ENCODE data around the gene CYS1.

Gene CYS1

GRCh38 chr2:10091182-10091888 lies 11.1 kb upstream of the CYS1 start:
- no peak for DNase-seq

- no peak for DNase-seq
Measured at GRCh38 chr2:10089565-10090190, 9.5 kb upstream of the CYS1 start.

DNA sequence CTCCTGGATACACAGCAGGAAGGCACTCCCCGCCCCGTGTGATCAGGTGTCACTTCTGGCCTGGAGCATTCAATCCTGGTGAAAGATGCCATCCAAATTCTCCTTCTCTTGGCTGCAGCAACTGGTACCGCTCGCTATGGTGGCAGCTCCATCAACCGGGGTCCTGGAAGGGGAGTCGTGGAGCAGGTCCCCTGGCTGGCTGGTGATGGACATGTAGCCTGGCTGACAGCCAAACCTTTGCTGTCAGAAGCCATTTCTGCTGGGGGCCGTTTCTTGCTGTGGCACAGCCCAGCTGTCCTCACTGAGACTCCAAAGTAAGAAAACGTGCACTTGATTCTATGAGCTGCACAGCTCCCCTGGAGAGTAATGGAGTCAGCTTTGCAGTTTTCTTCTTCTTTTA lies 7.1 kb upstream of the CYS1 start:
- DNase-seq: peak in 1 of 2 experiments; percentile 19

DNA sequence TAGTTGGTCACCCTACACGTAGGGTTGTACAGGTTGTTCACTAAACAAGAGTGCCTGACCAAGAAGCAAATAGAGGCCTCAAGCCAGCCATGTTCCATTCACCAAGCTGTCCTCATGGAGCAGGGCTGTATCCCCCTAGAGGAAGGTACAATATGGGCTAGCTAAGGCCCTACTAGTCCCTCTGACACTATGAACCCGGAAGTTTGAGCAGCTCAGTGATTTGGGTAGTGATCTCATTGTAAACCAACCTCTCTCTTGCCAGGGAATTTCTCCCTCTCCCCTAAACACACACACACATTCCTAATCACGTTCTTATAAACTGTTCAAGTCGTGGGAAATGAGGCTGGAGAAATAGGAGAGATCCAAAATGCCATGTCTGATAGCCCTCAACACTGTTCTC lies 6.7 kb upstream of the CYS1 start:
- DNase-seq: no peak

DNA sequence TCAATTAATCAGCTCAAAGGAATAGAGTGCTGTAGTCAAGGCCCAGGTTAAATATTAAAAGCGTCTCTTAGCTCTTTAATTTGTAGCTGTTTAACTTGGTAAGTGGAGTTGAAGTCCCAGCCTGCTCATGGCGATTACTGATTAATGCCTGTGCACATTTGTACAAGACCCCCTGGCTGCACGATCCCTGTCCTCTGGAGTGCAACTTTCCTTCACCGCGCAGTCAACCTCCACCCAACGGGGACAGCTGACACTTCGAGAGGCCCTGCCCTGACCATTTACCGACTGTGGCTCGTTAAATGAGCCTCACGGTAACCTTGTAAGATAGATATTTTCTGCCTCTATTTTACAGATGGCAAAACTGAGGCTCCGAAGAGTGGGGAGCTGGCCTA lies 5.5 kb upstream of the CYS1 start:
- no peak for DNase-seq

GRCh38 chr2:10085043-10085667 lies 4.9 kb upstream of the CYS1 start:
- DNase-seq: no peak

GRCh38 chr2:10084223-10084865 lies 4.1 kb upstream of the CYS1 start:
- DNase-seq: no peak

- peak in 1 of 2 experiments; percentile 32 for DNase-seq
Measured at GRCh38 chr2:10083692-10084211, 3.5 kb upstream of the CYS1 start.

GRCh38 chr2:10083046-10083445 lies 2.8 kb upstream of the CYS1 start:
- DNase-seq: no peak

DNA sequence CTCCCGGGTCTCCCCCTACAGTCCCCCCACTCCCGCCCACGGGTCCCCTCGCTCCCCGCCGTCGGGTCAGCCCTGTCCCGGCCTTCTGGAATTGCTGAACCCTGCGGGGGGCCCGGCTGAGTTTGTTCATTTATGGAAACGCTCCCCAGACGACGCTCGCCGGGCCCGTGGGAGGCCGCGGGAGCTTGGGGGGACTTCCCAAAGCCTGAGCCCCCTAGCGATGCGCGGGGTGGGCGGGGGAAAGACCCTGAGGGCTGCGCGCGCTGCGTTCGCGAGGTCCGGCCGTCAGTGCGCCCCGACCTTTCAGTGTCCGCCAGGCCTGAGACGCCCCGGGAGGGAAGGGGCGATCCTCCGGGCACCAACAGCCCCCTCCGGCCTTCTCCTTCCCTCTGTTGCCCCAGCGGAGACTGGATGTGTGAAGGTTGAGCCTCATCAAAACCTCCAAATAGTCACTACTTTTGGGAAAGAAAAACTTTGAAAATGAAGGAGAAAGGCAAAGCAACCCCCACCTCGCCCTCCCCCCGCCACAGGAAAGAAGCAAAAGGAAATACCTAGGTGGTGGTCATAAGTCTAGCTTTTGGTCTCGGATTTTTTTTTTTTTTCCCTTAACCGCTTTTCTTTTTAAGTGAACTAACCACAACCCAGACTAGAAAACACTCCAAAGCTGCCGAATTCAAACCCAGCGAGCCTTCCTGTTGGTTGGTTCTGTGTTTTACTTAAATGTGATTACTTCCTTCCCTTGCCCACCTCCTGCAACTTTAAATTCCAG lies 509 bp upstream of the CYS1 start:
- DNase-seq: no peak

- DNase-seq: no peak
Measured at GRCh38 chr2:10079266-10079869, 843 bp downstream of the CYS1 start.

- no peak for DNase-seq
Measured at GRCh38 chr2:10078704-10079265, 1.4 kb downstream of the CYS1 start.

GRCh38 chr2:10078001-10078400 lies 2.2 kb downstream of the CYS1 start:
- DNase-seq: no peak

DNA sequence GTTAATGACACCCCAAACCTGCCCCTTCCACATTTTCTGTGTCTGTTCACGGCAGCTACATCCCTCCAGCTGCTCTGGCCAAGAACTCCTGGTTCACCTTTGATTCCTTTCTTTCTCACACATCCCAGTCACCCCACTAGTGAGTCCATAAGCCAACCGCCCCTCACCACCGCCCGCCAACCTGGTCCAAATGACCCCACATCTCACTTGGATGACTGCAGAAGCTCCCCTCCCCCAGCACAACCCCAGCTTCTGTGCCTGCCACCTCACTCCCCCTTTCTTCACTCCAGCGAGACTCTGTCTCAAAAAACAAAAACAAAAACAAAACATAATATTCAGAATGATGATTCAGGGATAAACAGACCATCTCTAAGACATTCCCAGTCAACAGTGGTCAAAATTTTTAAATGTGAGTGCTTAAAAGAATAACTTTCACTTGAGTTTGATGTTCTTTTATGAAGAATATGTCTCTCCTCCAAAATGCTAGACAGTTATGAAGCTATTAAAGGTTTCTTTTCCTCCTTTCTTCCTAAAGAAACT lies 3.2 kb downstream of the CYS1 start:
- no peak for DNase-seq

GRCh38 chr2:10076511-10076910 lies 3.7 kb downstream of the CYS1 start:
- no peak for DNase-seq

- DNase-seq: no peak
Measured at GRCh38 chr2:10075571-10076209, 4.5 kb downstream of the CYS1 start.

GRCh38 chr2:10075101-10075500 lies 5.1 kb downstream of the CYS1 start:
- DNase-seq: no peak

DNA sequence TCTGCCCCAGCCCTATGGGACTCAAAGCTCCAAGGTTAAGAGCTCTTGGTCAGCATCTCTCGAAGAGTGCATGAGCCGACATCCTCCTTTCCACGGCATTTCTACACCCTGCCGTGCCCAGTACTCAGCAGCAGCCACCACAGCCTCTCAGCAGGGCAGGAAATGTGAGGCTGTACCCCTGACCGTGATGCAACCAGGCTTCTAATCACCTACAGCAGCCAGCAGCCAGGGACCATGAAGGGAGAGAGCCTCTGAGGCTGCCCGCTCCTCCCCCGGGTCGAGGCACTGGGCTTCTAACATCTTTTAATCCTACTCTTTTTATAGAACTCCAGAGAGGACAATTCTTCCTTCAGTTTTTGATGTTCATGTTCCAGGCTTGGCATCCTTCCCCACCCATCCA lies 6.5 kb downstream of the CYS1 start:
- no peak for DNase-seq

DNA sequence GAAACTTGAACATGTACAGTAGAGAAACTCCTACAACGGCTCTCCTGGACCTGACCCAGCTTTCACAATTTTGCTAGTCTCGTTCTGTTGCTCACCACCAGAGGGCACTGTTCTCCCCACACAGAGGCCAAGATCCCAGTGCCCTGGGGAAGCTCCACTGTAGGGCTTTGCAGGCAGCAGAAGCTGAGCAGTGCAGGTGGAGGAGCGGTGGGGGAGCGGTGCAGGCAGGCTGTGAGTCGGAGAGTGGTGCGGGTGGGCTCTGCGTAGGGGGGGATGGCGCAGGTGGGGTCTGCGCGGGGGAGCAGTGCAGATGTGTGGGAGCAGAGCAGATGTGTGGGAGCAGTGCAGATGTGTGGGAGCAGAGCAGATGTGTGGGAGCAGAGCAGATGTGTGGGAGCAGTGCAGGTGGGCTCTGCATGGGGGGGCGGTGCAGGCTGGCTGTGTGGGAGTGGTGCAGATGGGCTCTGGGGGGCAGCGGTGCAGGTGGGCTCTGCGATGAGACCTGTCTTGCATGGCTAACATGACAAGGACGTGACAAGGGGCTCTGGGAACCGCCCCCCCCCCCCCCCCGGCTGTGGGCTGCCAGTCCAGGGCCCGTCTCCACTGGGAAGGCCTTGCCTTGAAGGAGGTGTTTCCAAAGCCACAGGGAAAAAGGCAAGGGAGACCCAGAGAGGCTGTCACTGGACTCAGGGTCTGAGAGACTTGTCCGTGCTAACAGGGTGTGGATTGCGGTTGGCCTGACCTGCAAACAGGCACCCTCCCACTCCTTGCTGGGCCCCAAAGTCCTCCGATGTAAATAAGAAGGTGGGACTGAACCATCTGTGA lies 7.3 kb downstream of the CYS1 start:
- DNase-seq: peak; percentile 93 to 96

DNA sequence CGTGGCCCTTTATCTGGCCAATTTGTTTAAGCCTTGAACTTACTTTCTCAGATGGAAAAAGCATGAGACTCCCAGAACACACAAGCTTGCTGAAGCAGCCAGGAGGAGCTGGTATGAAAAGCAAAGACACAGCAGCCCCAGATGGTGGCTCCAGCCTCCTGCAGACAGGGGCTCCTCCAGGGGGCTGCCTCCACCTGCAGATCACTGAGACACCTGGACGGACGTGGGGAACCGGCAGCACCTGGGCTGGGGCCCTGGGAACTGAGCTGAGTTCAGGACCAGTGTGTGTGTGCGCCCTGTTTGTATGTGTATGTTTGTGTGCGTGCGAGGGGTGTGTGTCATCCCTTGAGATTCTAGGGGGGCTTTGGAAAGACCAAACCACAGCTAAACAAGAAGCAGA lies 8.6 kb downstream of the CYS1 start:
- no peak for DNase-seq
